ENCODE data around the gene EFNA2.

EFNA2 gene

DNA sequence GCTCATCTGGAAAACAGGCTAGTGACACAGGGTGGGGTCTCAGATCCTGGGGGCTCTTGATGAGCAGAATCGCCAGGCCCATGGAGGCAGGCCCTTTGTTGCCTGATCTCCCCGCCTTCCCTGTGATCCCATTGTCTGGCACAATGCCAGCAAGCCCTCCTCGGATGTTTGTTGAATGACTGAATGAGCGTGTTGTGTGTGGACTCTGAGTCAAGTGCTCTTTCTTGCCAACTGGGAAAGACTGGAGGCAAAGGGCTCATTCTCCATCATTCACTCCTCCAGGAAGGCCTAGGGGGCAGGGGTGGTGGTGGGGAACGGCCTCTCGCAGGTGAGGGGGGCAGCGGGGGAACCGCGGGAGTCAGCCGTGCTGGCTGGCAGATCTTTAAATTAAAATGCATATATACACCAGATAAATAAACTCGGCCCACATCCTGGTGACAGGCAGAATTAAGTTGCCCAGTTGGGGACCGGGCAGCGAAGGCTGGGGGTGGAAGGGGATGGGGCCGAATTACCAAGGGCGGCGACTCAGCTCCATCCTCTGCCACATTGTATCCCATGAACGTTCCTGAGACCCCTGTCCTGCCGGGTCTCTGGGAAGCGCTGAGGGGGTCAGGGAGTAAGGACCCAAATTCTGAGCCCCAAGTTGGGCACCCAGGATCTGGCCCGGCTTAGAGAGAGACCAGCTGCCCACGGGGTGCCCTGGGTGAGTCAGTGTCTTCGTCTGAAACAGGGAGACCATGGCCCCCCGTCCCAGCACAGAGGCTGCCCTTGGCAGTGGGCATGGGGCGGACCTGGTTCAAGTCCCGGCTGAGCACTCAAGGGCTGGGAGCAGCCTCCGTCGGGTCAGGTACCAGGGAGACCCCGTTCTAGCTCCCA lies 24.5 kb downstream of the EFNA2 start:
- TF ChIP-seq, protein P1, sequence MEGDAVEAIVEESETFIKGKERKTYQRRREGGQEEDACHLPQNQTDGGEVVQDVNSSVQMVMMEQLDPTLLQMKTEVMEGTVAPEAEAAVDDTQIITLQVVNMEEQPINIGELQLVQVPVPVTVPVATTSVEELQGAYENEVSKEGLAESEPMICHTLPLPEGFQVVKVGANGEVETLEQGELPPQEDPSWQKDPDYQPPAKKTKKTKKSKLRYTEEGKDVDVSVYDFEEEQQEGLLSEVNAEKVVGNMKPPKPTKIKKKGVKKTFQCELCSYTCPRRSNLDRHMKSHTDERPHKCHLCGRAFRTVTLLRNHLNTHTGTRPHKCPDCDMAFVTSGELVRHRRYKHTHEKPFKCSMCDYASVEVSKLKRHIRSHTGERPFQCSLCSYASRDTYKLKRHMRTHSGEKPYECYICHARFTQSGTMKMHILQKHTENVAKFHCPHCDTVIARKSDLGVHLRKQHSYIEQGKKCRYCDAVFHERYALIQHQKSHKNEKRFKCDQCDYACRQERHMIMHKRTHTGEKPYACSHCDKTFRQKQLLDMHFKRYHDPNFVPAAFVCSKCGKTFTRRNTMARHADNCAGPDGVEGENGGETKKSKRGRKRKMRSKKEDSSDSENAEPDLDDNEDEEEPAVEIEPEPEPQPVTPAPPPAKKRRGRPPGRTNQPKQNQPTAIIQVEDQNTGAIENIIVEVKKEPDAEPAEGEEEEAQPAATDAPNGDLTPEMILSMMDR (conservative IDR thresholded peaks at IDR 0.05; ENCODE audit: low read depth, low read length) = no peak
- no peak overlapping the region for H3K4me3 ChIP-seq (ENCODE audit: low read length)
- no peak for DNase-seq (ENCODE audit: low read depth)

DNA sequence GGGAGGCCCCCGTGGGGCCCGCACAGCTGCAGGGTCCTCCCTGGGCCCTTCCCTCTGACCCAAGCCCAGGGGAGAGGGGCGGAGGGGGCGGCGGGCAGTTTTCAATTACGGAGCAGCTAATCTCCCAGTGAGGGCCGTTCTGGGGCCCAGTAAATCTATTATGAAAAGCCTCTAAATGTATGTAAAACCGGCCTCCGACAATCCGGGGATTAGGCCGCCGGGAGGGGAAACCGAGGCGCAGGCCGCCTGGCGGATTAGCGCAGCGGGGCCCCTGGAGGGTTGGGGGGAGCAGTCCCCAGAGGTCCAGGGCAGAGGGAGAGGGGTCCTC lies 25.1 kb downstream of the EFNA2 start:
- no peak overlapping the region for H3K4me3 ChIP-seq (ENCODE audit: low read length)
- no peak for DNase-seq (ENCODE audit: low read depth)
- TF ChIP-seq, protein P1 (conservative IDR thresholded peaks at IDR 0.05; ENCODE audit: low read depth, low read length) = no peak

DNA sequence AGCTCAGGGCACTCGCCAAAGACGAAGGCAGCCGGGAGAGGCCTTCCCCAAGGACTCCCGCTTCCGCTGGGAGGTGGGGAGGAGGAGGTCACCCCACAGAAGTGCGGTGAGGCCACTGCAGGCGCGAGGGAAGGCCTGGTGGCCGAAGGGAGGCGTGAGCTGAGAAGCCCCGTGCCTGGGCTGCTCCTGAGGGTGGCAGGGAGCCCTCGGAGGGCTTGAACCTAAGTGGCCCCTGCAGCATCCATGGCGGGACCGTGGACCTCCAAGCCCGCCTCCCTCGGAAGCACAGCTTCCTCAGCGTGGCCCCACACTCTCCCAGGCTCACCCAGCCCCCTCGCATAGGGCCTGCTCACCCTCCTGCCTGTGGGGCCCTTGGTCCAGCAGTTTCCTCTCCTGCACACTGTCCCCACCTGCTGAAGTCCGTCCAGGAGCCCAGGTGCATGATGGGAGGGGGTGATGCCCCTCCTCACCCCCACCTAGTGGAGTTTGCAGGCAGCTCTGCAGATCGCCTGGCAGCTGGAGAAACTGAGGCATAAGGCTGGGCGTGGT lies 25.9 kb downstream of the EFNA2 start:
- TF ChIP-seq, protein P1 (conservative IDR thresholded peaks at IDR 0.05; ENCODE audit: low read depth, low read length) = no peak
- no peak for DNase-seq (ENCODE audit: low read depth)
- H3K4me3 ChIP-seq (ENCODE audit: low read length) = no peak overlapping the region

DNA sequence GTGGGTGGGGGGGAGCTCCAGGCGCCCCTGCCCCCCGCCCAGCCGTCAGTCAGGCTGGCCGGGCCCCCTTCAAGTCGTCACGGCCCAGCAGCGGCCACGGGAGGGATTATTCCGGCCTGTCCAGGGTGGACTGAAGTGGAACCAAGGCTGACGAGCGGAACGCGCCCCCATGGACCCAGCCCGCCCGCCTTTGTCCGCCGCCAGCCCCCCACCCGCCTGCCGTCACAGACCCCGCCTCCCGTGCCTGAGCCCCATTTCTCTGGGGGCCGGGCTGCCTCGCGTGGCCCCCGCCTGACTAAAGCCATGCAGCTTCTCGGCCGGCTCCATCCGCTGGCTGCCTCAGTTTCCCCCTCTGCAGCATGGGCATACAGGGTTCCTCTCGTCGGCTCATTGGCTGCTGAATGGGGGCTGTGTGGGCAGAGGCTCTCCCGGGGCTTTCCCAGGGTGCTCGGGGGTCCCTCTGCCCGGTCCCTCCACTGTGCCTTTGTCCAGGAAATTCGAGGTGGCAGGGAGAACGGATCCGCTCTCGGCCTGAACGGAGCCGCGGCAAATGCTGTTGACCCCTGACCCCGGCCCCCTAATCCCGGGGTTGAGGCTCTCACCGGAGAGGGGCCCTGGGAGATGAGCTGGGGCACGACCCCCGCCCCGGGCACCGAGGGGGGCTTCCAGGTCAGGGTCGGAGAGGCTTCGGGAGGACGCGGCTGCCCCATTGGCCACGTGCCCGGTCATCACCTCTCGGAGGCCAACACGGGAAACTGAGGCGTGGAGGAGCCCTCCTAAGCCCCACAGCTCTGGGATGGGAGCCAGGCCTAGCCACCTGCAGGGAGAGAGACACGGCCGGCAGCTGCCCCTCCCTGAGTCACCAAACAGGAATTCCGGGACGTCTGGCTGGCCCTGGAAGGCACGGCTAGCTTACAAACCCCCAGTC lies 27.4 kb downstream of the EFNA2 start:
- TF ChIP-seq, protein P1 (conservative IDR thresholded peaks at IDR 0.05; ENCODE audit: low read depth, low read length) = no peak
- no peak overlapping the region for H3K4me3 ChIP-seq (ENCODE audit: low read length)
- peak; percentile 70 for DNase-seq (ENCODE audit: low read depth)

DNA sequence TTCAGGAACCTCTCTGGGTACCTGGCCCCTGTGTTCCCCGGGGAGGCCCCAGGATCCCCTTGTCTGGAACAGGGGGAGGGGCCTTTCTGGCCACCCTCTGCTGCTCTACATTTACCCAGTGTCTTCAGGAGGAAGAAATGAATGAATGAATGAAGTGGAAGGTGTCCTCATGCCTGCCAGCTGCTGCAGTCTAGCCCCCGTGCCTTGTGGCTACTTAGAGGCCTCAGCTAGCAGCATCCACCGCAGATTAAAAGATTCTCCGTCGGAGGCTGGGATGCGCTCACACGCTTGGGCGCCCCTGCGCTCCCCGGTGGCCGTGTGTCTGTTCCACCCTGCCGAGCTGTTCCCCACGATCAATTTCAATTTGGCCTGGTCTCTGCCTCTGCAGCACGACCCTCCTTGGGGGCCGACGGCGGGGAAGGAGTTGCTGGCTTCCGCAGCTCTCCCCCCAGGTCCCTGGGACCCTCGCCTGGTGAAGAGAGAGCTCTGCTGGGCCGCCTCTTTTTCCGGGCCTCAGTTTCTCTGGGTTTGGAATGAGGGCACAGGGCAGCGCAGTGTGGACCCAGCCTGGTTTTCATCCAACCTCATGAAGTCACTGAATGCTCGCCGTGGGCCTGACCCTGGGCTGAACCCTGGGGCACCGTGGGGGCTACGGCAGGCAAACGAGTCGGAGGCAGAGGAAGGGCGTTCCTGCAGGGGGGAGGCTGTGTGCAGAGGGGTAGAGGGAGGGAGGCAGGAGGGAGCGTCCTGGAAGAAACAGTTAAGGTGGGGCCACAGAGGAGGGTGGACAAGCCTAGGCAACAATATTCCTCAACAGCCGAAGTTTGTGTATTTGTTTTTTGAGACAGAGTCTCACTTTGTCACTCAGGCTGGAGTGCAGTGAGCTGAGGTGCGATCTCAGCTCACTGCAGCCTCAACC lies 28.3 kb downstream of the EFNA2 start:
- DNase-seq (ENCODE audit: low read depth) = peak; percentile 16
- TF ChIP-seq, protein P1 (conservative IDR thresholded peaks at IDR 0.05; ENCODE audit: low read depth, low read length) = no peak
- no peak overlapping the region for H3K4me3 ChIP-seq (ENCODE audit: low read length)

DNA sequence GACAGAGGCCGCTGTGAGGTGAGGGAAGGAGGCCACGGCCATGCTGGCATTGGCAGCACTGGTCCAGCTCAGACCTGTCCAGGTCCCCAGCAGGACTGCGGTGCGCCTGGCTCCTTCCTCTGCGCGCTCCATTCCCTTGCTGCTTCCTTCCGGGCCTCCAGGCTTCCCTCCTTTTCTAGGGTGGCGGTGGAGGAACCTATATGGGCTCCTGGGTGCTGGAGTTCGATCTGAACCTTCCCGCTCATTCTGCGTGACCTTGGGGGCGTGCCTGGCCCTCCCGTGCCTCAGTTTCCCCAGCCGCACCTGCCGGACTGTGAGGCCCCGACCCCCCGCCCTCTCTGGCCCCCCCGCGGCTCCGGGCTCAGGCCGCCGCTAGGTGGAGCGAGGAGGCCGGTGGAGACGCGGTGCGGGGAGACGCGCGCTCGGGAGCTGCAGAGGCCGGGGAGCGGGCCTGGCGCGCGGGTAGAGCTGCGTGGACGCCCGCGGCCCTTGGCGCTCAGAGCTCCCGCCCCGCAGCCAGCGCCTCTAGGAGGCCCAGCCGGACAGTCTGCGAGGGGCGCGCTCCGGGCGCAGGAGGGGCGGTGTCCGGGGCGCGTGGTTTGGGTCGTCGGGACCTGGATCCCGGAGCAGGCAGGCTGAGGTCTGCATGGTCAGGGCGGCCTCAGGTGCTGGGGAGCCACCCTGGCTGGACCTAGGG lies 29.9 kb downstream of the EFNA2 start:
- TF ChIP-seq, protein P1 (conservative IDR thresholded peaks at IDR 0.05; ENCODE audit: low read depth, low read length) = peak; percentile 56
- H3K4me3 ChIP-seq (ENCODE audit: low read length) = no peak overlapping the region
- DNase-seq (ENCODE audit: low read depth) = no peak

Measured in retinal pigment epithelial cell (primary cell).